Dedifferentiated amniotic fluid mesenchymal stem cell (primary cell): ENCODE measurements around the gene SEMA3F.

Experiments
- DNase-seq: peaks from one replicate; pipeline ENCODE4 v3.0.0-alpha.2; 2016; ENCODE audit errors: extremely low spot score

The SEMA3F gene

GRCh38 chr3:50155891-50156290 lies 767 bp downstream of the SEMA3F start:
- DNase-seq, result no peak

- no peak for DNase-seq
Measured at GRCh38 chr3:50156549-50157493, 1.7 kb downstream of the SEMA3F start.

- no peak for DNase-seq
Measured at GRCh38 chr3:50157827-50158529, 2.9 kb downstream of the SEMA3F start.

- DNase-seq, result no peak
Measured at GRCh38 chr3:50158530-50159146, 3.5 kb downstream of the SEMA3F start.

GRCh38 chr3:50160561-50160983 lies 5.4 kb downstream of the SEMA3F start:
- DNase-seq, result no peak

GRCh38 chr3:50161320-50161719 lies 6.2 kb downstream of the SEMA3F start:
- DNase-seq, result no peak

DNA sequence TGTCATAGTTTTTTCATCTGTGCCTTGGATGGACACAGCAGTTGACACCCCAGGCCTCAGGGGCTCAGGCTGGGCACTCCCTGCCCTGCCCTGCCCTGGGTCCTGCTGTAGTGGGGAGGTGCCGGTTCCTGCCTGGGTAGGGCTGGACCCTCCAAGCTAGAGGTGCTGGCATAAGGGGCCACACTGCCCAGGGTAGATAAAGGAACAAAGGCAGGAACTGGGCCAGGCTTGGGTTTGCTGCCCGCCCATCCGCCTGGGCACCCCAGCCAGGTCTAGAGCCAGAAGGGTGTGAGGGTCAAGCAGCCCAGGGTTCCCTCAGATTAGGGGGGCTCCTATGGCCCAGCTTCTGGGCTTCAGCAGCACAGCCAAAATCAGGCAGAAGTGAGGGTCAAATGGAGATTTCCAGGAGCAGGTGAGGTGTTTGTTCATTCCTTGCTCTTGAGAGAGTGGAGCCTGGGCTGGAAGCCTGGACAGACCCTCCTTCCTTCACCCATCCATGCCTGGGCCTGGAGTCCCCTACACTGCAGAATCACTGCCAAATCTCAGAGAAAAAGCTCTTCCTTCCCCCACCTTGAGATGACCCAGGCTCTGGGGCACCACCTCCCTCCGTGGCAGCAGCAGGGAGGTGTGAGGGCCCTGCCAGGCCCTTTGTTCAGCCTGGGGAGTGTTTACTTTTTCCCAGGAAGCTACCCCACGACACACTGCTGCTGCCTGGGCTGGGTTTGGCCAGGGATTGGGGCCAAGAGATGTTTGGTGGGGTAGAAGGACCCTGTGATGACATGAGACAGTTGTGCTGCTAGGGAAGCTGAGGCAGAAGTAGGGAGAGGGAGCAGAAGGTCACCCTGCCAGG lies 7.1 kb downstream of the SEMA3F start:
- DNase-seq, result no peak

- peak; percentile 97 for DNase-seq
Measured at GRCh38 chr3:50163572-50164455, 8.7 kb downstream of the SEMA3F start.

- DNase-seq, result no peak
Measured at GRCh38 chr3:50164481-50164880, 9.4 kb downstream of the SEMA3F start.

GRCh38 chr3:50164984-50165909 lies 10.1 kb downstream of the SEMA3F start:
- DNase-seq, result peak; percentile 78

DNA sequence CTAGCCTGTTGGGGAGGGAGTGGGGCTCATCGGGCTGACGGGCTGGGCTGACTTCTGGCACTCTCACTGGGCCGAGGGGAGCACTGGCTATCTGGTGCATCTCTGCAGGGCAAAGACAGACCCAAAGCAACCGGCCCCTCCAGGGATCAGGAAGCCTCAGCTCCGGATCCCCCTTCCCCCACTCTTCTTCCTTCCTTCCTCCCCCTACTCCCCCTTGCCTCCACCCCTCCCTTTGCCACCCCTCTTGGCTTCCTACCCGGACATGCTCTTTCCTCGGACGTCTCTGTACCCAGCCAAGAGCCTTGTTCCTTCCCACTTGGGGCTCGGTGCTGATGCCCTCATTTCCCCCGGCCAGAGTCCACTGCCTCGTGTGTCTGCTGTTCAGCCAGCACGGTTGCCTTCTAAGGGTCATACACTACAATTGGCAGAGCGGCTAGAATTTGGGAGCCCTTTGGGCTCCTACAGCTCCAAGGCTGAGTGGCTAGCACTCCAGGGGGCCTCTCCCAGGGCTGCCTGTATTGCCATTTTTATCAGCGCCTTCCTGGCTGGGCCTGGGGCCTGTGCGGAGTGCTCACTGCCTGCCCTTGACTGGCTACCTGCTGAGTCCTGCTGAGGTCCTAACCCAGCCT lies 10.9 kb downstream of the SEMA3F start:
- DNase-seq, result no peak

DNA sequence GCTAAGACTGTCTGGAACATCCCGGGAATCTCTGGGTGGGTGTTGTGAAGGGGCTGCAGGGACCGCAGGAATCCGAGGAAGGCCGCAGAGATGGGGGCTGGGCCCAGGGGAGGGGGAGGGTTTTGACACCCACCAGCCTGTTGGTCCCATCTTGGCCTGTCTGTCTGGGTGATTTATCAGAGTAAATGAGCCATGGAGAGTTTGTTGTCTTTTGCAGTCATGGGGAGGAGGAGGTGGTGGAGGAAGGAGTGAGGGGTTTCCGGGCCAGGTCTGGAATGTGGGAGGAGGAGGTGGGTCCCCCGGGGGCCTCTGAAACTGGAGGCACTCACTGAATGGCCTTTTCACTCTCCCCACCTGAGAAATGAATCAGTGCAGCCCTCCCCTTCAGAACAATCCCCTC lies 11.5 kb downstream of the SEMA3F start:
- no peak for DNase-seq

DNA sequence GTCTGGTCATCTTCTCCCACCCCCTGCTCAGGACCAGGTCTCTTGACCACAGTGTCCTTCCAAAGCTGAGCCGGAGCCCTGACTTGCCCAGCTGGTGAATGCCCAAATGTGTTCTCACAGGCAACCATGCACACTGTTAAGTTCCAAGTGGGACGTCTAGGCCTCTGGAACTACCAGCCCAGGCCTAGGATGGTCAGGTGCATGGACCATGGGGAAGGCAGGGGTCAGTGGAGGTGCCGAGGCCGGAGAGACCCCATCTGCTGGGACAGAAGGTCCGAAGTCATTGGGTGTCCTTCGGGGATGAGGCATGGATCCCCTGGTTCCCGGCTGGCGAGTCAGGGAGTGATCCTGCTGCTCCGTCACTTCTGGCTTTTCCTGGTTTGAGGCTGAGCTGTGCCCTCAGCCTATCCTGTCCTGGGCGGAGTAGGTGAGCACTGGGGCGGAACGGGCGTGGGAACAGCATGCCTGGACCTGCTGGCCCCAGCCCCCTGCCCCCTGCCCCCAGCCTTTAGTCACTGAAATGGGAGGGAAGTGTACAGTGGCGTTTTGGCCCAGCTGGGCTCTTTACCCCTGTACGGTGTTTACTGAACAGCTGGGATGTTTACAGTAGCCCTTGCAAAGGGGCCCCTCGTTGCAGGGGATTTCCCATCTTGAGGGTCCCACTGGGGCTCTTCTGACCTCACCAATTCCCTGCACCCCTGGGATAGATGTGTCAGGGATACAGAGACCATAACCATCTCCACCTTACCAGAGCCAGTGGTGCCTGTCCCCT lies 12.1 kb downstream of the SEMA3F start:
- DNase-seq, result no peak

GRCh38 chr3:50167841-50168209 lies 12.7 kb downstream of the SEMA3F start:
- DNase-seq, result no peak

DNA sequence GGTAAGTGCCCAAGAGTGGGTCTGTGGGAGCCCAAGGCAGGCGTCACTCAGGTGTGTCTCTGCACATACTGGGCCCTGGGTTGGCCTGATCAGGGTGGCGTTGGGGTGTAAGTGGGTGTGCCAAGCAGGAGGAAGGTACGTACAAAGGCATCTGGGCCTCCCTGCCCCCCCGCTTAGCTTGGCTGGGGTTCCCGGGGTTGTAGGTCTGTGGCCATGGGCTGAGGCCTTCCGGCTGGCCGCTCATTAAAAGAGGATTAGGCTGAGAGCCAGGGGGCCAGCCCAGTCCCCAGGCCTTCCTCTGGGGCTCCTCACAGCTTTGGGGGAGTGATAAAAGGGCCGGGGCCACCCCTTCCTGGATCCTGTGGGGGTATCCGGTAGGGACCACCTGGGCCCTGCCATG lies 13.3 kb downstream of the SEMA3F start:
- DNase-seq, result no peak

DNA sequence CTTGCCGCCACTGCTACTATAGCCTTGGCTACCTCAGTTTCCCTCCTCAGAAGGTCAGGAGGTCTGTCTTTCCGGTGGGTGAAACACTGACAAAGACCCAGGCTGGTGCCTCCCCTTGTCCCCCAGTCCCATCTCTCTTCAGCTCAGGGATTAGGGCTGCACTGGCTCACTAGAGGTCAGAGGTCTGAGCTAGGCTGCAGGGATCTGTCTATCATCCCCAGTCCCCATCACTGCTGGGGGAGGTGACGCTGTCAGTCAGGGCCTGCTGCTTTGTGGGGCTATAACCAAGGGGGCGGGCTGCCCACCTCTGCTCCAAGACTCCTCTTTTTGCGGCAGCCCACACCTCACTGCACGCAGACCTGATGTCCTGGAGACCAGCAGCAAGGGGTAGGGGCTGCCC lies 13.7 kb downstream of the SEMA3F start:
- no peak for DNase-seq

DNA sequence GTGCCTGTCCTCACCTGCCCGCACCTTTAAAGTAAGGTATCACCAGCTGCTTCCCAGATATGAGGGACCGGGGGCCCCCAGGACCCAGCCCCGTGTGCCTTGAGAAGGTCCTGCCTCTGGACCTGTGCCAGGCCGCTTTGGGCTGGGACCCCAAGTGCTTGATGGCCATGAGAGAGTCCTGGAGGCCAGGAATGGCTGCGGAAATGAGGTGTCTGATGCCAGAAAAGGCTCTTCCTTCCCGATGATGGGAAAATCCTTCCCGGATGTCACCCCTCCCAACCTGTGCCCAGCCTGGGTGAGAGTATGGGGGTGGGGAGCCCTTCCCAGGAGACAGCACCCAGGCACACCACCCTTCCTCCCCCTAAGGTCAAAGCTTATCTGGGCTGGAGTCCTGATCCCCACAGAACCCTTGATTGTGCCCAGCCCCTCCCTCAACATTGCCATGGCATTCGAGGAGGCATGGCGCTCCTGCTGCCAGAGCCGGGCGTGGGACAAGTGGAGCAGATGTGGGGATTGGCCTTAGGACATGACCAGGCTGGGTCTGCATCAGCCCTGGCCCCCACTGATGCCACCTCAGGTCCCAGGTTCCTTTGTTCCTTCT lies 14.2 kb downstream of the SEMA3F start:
- DNase-seq, result no peak

DNA sequence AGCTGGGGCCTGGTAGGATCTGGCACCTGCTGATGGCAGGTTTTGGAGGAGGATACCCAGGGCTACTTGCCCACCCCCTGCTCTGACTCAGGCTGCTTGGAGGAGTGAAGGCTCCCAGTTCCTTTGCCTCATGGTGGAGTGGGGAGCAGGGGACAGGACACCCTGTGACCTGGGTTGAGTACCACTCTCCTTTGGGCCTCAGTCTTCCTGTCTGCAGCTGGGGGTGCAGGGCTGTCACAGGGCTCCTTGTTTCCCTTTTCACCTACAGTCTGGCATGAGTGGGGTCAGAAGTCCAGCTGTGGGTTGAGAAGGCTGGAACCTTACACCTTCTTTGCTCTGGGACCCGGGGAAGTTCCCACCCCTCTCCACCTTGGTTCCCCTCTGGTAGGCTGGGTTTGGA lies 14.7 kb downstream of the SEMA3F start:
- DNase-seq, result no peak
